NB4 (cell line): ENCODE data around the gene MAP3K20.

Experiments used
- MAX ChIP-seq: IDR thresholded peaks from 2 replicates; pipeline ENCODE4 v1.6.1; 2011; ENCODE audit warnings: low read depth, low read length
- MYC ChIP-seq: IDR thresholded peaks from 2 replicates; pipeline ENCODE4 v1.6.1; 2011; ENCODE audit warnings: low read depth, low read length
- POLR2A ChIP-seq: IDR thresholded peaks from 2 replicates; pipeline ENCODE4 v1.6.1; 2011; ENCODE audit warnings: mild to moderate bottlenecking; ENCODE audit not compliant: insufficient read length; ENCODE audit errors: extremely low read depth
- TF ChIP-seq, protein P1 (sequence below): IDR thresholded peaks from one replicate; pipeline ENCODE4 v1.5.1; 2012; ENCODE audit warnings: low read depth, low read length

DNA sequence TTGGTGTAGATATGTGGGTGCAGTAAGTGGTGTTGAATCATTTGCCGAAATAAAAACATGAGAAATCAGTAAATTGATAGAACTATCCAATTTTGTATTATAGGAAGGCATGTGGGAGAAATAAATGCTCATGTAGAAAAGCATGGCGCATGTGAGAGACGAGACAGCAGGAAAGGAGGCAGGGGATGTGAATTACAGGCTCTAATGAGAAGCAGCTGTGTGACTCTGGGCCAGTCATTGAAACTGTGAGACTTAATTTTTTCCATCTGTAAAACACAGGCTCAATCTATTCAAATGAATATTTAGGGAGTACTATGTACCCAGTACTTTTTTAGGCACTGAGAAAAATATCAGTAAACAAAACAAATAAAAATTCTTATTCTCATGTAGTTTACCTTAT lies 42.6 kb upstream of the MAP3K20 start:
- TF ChIP-seq, protein P1, sequence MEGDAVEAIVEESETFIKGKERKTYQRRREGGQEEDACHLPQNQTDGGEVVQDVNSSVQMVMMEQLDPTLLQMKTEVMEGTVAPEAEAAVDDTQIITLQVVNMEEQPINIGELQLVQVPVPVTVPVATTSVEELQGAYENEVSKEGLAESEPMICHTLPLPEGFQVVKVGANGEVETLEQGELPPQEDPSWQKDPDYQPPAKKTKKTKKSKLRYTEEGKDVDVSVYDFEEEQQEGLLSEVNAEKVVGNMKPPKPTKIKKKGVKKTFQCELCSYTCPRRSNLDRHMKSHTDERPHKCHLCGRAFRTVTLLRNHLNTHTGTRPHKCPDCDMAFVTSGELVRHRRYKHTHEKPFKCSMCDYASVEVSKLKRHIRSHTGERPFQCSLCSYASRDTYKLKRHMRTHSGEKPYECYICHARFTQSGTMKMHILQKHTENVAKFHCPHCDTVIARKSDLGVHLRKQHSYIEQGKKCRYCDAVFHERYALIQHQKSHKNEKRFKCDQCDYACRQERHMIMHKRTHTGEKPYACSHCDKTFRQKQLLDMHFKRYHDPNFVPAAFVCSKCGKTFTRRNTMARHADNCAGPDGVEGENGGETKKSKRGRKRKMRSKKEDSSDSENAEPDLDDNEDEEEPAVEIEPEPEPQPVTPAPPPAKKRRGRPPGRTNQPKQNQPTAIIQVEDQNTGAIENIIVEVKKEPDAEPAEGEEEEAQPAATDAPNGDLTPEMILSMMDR = no peak
- no peak for TF ChIP-seq POLR2A
- TF ChIP-seq MAX = no peak
- no peak for TF ChIP-seq MYC
